Bone marrow (tissue), 2 donors: ENCODE results near the gene KRT7.

Experiments
- DNase-seq, 2 donors: peaks; one replicate each; lab custom pipeline; 2025; lab: John Stamatoyannopoulos, UW

Gene KRT7

GRCh38 chr12:52232674-52233461 is at the start of gene KRT7:
TSS of gene KRT7 (plus strand) at chr12:52233243. CDS start at chr12:52233297, 54 bp downstream.
- DNase-seq = no peak

GRCh38 chr12:52183544-52183910 is 49.5 kb upstream of the KRT7 start:
- DNase-seq = no peak

DNA sequence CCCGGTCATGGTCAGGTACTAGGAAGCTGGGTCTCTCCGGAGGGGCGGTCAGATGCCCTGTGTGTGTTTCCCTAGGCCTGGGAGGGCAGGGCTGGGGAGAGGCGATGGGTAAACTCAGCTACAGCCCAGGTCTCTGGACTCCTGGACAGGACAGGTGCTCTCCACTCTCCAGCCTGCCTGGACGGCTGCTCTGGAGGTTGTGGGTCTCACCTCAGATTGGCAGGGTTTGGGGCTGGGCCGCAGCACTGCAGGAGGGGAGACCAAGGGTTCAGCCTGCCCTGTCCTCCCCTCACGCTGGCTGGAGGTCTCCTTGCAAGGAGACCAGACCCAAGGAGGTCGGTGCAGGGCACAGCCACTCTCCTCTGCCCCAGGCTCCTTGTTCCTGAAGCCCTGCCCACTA is 49.1 kb upstream of the KRT7 start:
- DNase-seq = no peak

GRCh38 chr12:52184813-52185212 is 48.2 kb upstream of the KRT7 start:
- no peak for DNase-seq

DNA sequence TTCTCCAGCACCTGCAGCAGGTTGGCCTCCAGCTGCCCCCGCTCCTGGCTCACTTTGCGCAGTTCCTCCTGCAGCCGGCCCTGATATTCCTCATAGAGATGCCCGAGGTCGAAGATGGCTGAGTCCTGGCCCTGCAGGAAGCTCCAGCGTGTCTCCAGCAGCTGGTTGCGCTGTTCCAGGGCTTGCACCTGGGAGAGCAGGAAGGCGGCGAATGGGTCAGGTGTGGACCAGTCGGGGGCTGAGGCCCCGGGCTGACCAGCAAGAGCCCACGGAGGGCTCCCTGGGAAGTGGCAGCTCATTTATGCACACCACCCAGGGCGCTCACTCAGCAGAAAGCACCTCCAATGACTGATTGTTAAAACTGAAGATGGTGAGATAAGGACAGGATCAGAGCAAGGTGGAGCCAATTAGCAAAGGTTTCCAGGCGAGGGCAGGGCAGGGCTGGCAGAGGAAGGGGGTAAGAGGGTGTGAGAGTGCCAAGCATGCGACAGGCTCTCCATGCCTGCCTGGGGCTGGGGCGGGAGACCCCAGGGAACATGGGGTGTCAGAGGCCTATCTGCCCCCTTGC is 47.6 kb upstream of the KRT7 start:
- DNase-seq = no peak

DNA sequence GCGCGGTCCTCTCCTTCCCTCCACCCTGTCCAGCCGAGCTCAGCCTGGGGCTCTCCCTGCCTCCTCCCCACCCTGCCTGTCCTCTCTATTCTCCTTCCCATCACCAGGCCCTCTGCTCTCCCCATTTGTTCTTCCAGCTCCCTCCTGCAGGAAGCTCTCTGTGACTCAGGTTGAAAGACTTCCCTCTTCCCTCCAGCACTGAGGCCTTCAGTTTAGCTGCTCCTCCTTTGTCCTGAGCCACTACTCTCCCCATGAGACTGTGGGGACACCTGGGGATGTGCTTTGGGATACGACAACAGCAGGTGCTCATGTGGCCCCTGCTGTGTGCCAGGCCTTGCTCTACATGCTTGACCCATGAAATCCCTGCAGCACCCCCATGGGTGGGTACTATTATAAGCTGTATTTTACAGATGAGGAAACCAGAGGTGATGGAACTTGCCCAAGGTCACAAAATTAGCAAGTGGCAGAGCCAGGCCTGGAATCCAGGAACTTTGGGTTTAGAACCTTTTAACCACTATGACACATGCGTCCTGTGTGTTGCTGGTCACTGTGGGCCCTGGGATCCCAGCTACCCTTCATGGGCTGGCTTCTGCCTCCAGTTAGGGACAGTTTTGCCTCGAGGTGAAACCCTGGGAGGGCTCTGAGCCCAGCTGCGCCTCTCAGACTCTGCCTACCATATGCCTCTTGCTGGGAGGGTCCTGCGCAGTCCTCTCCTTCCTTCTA is 46.8 kb upstream of the KRT7 start:
- DNase-seq = no peak

DNA sequence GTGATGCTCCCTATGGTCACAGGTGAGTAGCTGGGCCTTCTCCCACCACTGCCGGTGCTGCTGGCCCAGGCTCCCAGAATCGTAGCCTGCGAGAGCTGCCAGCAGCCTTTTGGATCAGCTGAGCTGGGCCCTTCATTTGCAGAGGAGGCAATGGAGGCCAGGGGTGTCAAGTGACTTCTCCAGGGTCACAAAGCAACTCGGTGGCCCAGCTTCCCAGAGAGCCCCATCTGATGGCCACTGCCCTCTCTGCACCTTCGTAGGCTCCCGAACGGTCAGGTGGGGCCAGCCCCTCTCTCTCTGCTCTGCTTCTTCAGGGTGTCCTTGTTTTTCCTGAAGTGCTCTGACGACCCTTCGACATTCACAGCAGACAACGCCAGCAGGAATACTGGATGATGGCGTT is 45.8 kb upstream of the KRT7 start:
- no peak for DNase-seq

GRCh38 chr12:52187640-52188039 is 45.4 kb upstream of the KRT7 start:
- DNase-seq = no peak

DNA sequence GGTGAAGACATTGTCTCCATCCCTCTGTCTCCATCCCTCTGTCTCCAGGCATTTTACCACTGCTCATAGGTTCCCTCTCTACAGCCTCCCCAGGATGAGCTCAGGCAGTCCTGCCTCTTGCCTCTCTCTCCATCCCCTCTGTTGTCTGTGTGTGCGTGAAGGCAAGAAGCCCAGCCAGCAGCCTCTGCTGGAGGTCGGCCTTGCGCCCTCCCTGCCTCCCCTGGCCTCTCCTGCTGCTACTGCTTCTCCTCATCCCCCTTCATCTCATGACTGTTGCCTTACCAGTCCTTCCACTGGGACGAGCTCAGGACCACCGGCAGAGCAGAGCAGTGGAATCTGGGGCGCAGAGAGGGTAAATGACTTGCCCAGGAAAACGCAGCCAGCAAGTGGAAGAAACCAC is 44.4 kb upstream of the KRT7 start:
- DNase-seq = no peak

GRCh38 chr12:52189376-52190174 is 43.5 kb upstream of the KRT7 start:
- no peak for DNase-seq

DNA sequence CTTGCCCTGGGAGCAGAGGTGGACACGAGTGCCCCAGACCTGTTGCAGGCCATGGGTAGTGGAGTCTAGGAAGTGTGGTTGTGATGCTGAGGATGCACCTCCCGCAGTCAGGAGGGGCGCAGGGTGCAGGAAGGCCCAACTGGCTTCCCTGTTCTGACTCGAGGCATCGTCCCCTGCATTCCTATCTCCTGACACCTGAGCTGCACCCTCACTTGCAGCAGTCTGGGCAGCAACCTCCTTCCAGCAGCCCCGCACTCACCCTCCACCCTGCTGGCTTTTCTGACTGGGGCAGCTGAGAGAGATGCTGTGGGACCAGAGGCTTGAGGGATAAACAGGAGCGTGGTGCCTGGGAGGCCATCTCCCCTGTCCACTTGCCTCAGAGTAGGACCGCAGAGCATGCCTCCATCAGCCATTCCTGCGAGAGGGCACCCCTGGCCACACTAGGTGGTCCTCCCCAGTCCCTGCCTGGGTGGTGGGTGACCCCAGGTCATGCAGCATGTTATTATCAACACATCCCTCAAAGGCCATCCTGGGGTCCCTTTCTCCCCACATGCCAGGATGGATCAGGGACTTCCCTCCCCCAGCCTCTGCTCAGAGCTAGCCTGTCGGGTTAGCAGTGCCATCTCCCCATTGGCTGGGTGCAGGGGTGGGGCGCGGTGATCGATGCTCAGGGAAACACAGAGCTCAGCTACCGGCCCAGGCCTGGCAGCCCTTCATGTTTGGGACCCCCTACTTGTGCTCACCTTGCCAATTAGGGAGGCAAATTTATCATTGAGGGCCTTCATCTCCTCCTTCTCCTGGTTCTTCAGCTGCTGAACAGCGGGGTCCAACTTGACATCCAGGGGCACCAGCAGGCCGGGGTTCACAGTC is 41.9 kb upstream of the KRT7 start:
- DNase-seq = no peak

- DNase-seq = peak; percentile 33 to 75
Observed at GRCh38 chr12:52191841-52192791, 40.9 kb upstream of the KRT7 start, which contains the start of gene KRT80. TSS of gene KRT80 (minus strand) at chr12:52192014. CDS start at chr12:52191902, 112 bp downstream.

DNA sequence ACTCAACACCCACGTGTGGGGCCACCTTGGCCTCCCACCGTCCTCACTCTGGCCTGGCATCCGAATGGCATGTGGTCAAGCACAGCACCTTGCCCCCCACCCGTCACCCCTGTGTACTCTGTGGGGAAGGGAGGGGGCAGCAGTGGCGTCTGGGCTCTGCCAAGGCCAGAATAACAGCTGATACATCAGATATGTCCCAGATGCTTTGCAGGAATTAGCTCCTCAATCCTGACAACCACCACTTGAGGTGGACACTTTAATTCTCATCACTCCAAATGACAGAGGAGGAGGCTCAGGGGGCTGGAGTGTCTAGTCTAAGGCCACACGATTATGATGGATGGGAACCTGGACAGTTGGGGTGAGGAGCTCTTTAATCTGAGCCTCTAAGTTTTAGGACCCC is 39.5 kb upstream of the KRT7 start:
- no peak for DNase-seq

DNA sequence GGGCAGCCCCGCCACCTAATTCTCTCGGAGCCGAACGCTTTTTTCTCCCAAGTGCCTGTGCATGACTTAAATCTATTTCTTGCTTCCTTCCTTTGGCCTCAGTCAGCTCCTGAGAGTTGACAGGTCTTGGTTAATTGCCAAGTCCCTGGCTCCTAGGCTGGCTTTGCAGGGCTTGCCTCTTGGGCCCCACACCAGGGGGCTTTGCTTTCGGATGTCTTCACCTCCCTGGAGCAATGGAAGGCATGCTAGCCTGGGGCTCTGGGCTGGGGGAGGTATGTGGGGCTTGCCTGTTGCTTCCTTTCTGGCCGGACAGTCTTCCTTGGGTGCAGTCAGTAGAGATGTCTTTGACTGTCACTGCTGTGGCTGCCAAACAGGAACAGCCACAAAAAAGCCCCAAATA is 39.1 kb upstream of the KRT7 start:
- DNase-seq = peak in 1 of 2 donors; percentile 25

- DNase-seq = peak in 1 of 2 donors; percentile 78
Observed at GRCh38 chr12:52195065-52195730, 37.8 kb upstream of the KRT7 start.

DNA sequence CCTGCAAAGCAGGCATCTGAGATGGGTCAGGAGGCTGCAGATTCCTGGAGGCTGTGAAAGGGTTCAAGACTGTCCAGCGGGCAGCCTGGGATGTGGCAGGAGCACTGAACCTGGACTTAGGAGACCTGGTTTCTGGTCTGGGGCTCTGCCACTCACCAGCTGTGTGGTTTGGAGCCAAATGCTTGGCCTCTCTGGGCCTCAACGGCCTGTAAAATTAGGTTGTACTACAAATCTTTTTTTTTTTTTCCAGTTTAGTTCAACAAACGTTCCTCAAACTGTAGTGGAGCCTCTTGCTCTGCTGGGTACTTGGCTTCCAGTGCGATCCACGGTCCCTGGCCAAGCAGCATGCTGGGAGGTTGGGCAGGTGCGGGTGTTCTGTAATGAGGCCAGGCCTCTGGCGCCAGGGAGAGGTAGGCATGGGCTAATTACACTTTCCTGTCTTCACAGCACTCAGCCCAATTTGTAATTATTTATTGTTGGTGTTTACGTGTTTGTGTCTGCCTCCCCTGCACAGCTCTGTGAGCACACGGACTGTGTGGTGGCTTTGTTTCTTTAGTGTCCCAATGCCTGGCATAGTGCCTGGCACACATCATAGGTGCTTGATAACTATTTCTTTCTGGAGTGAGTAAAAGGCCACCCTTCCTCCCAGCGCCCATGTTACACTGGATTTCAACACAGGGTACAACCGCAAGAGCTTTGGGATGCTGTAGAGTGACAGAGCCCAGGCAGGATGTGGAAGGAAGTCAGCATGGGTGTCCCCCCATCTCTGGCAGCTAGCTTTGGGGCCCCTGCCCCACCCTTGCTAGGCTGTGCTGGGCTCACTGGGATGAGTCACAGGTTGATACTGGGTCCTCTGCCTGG is 35.4 kb upstream of the KRT7 start:
- DNase-seq = peak in 1 of 2 donors; percentile 80

- peak; percentile 65 to 68 for DNase-seq
Observed at GRCh38 chr12:52198454-52199215, 34.4 kb upstream of the KRT7 start.
